ENCODE results near the gene LRRC55.

GRCh38 chr11:57202281-57202680, 20.5 kb downstream of the LRRC55 start:
- TF ChIP-seq, protein P1, sequence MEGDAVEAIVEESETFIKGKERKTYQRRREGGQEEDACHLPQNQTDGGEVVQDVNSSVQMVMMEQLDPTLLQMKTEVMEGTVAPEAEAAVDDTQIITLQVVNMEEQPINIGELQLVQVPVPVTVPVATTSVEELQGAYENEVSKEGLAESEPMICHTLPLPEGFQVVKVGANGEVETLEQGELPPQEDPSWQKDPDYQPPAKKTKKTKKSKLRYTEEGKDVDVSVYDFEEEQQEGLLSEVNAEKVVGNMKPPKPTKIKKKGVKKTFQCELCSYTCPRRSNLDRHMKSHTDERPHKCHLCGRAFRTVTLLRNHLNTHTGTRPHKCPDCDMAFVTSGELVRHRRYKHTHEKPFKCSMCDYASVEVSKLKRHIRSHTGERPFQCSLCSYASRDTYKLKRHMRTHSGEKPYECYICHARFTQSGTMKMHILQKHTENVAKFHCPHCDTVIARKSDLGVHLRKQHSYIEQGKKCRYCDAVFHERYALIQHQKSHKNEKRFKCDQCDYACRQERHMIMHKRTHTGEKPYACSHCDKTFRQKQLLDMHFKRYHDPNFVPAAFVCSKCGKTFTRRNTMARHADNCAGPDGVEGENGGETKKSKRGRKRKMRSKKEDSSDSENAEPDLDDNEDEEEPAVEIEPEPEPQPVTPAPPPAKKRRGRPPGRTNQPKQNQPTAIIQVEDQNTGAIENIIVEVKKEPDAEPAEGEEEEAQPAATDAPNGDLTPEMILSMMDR (conservative IDR thresholded peaks at IDR 0.05), result no peak
- TF ChIP-seq ZFX (IDR thresholded peaks at IDR 0.05), result no peak
